HepG2 (cell line): ENCODE measurements around the gene CD81. TPM values are rescaled to one million over a fixed set of nuclear protein-coding genes. Genes with fewer than 3 reads are reported as not detected.

Source experiments
- AGO2 ChIP-seq: fragments of 200-400 bp; formaldehyde crosslinking; optimal IDR thresholded peaks from 2 replicates; pipeline ENCODE3; 2017; ENCODE audit warnings: mild to moderate bottlenecking, low read depth, low read length, moderate library complexity
- CREBL2 ChIP-seq: sonication (generic); formaldehyde crosslinking; IDR thresholded peaks from 2 replicates; pipeline ENCODE4 v1.8.1; 2023; ENCODE audit warnings: missing genetic modification reagents, mild to moderate bottlenecking, borderline replicate concordance
- ESRRA ChIP-seq: sonication (generic); formaldehyde crosslinking; IDR thresholded peaks from 2 replicates; pipeline ENCODE4 v1.5.1; 2020; ENCODE audit warnings: mild to moderate bottlenecking, low read depth, missing genetic modification reagents
- FOXJ3 ChIP-seq: sonication (generic); formaldehyde crosslinking; IDR thresholded peaks from 2 replicates; pipeline ENCODE4 v1.4.0; 2020; ENCODE audit warnings: missing genetic modification reagents, mild to moderate bottlenecking, borderline replicate concordance
- KLF12 ChIP-seq: sonication (generic); formaldehyde crosslinking; IDR thresholded peaks from 2 replicates; pipeline ENCODE4 v1.4.0; 2020; ENCODE audit warnings: missing genetic modification reagents, borderline replicate concordance
- KLF16 ChIP-seq, 2 experiments: sonication (generic) in 1 of 2; formaldehyde crosslinking in 1 of 2; IDR thresholded peaks; 2 replicates each; pipeline versions ENCODE4 v1.6.1 to v1.8.0; 2016 to 2023; ENCODE audit warnings: missing genetic modification reagents in 2 of 2, missing compliant biosample characterization in 1 of 2
- LCORL ChIP-seq, 2 experiments: fragments of 450-650 bp in 1 of 2; sonication (generic) in 1 of 2; formaldehyde crosslinking in 1 of 2; IDR thresholded peaks; 2 replicates each; pipeline versions ENCODE4 v1.5.0 to v1.6.1; 2017 to 2020; ENCODE audit warnings: antibody characterized with exemption in 1 of 2, missing genetic modification reagents in 1 of 2
- MED13 ChIP-seq: sonication (generic); formaldehyde crosslinking; IDR thresholded peaks from 2 replicates; pipeline ENCODE4 v1.5.0; 2020; ENCODE audit warnings: missing genetic modification reagents
- NCOR1 ChIP-seq: fragments of 200-600 bp; sonication (generic); IDR thresholded peaks from 2 replicates; pipeline ENCODE4 v1.7.0; 2017; ENCODE audit warnings: antibody characterized with exemption, low read length, borderline replicate concordance
- PAF1 ChIP-seq: IDR thresholded peaks from 2 replicates; pipeline ENCODE4 v1.6.1; 2016; ENCODE audit warnings: missing genetic modification reagents, missing compliant biosample characterization
- SP4 ChIP-seq: sonication (generic); formaldehyde crosslinking; IDR thresholded peaks from 2 replicates; pipeline ENCODE4 v1.8.1; 2023; ENCODE audit warnings: mild to moderate bottlenecking, missing genetic modification reagents
- TFDP2 ChIP-seq: sonication (generic); formaldehyde crosslinking; IDR thresholded peaks from 2 replicates; pipeline ENCODE4 v1.4.0; 2020; ENCODE audit warnings: missing genetic modification reagents
- THAP9 ChIP-seq: sonication (generic); formaldehyde crosslinking; IDR thresholded peaks from 2 replicates; pipeline ENCODE4; 2020; ENCODE audit warnings: missing genetic modification reagents, mild to moderate bottlenecking, borderline replicate concordance
- UBTF ChIP-seq: sonication (generic); formaldehyde crosslinking; IDR thresholded peaks from 2 replicates; pipeline ENCODE4 v1.4.0; 2020; ENCODE audit warnings: mild to moderate bottlenecking, missing genetic modification reagents
- ZFP62 ChIP-seq: sonication (generic); formaldehyde crosslinking; IDR thresholded peaks from 2 replicates; pipeline ENCODE4 v1.4.0; 2020; ENCODE audit warnings: missing genetic modification reagents
- ZKSCAN8 ChIP-seq: IDR thresholded peaks from 2 replicates; pipeline ENCODE4 v1.6.1; 2016; ENCODE audit warnings: borderline replicate concordance, missing genetic modification reagents, missing compliant biosample characterization
- ZNF230 ChIP-seq: sonication (generic); formaldehyde crosslinking; IDR thresholded peaks from 2 replicates; pipeline ENCODE4 v1.4.0; 2020; ENCODE audit warnings: mild to moderate bottlenecking, missing genetic modification reagents
- ZNF3 ChIP-seq: IDR thresholded peaks from 2 replicates; pipeline ENCODE4 v1.7.0; 2017; ENCODE audit warnings: inconsistent platforms
- ZNF317 ChIP-seq: sonication (generic); formaldehyde crosslinking; IDR thresholded peaks from 2 replicates; pipeline ENCODE4 v1.5.0; 2020; ENCODE audit warnings: mild to moderate bottlenecking, missing genetic modification reagents
- ZNF552 ChIP-seq: sonication (generic); formaldehyde crosslinking; IDR thresholded peaks from 2 replicates; pipeline ENCODE4 v1.9.0; 2022; ENCODE audit warnings: missing genetic modification reagents, mild to moderate bottlenecking, borderline replicate concordance
- ZNF768 ChIP-seq: sonication (generic); formaldehyde crosslinking; IDR thresholded peaks from 2 replicates; pipeline ENCODE4 v1.4.0; 2020; ENCODE audit warnings: missing genetic modification reagents
- ZNF781 ChIP-seq: sonication (generic); formaldehyde crosslinking; IDR thresholded peaks from 2 replicates; pipeline ENCODE4 v1.5.1; 2020; ENCODE audit warnings: borderline replicate concordance, mild to moderate bottlenecking, missing genetic modification reagents; ENCODE audit errors: not compliant biosample characterization
- ZNF790 ChIP-seq: sonication (generic); formaldehyde crosslinking; IDR thresholded peaks from 2 replicates; pipeline ENCODE4 v1.8.0; 2022; ENCODE audit warnings: missing genetic modification reagents, mild to moderate bottlenecking, borderline replicate concordance
- polyA plus RNA-seq, 8 experiments: library from polyadenylated mRNA; depleted of rRNA in 3 of 8; stranded (reverse) in 7 of 8; unstranded in 1 of 8; fragments of >200 nt; fragmentation: Illumina TruSeq in 4 of 8; extraction: Trizol in 4 of 8; gene quantifications; 2 replicates each; pipeline versions ENCODE4 v1.2.1 to v1.2.3, GENCODE V29; 2011 to 2016; ENCODE audit warnings: low read depth in 4 of 8, missing spikeins in 1 of 8, mixed read lengths in 1 of 8; ENCODE audit not compliant: insufficient read depth in 1 of 8
- total RNA-seq, 5 experiments: library from RNA; depleted of rRNA; stranded (reverse); fragments of >200 nt; fragmentation: Illumina TruSeq; extraction: Trizol; gene quantifications; 2 replicates each; pipeline ENCODE4 v1.2.3, GENCODE V29; 2016; ENCODE audit warnings: low read depth in 1 of 5

The CD81 gene
- total and polyA plus RNA-seq, 2 of the 13 experiments (the other 11 are each of a cell fraction or from before 2014, with no cell fraction given) = not detected

GRCh38 chr11:2400069-2400761 is 23.1 kb downstream of the CD81 start, which contains the start of gene TSSC4 (continued):
- 0 out of 2 replicates have a peak, but pooled peaks have one; percentile 11 for TF ChIP-seq ZNF3 (CRISPR knock-in tag)
- TF ChIP-seq ZNF230 (CRISPR knock-in tag) = peak; percentile 15; the same call in 1 of the 2 replicates
- peak; percentile 53; the same call in 1 of the 2 replicates for TF ChIP-seq TFDP2
- TF ChIP-seq FOXJ3 (CRISPR knock-in tag) = peak; percentile 71; the same call in 1 of the 2 replicates
- TF ChIP-seq UBTF (CRISPR knock-in tag) = peak; percentile 92
- 0 out of 2 replicates have a peak, but pooled peaks have one; percentile 77 for TF ChIP-seq ZNF790 (CRISPR knock-in tag)
- peak; percentile 98 for TF ChIP-seq ZFP62
- TF ChIP-seq AGO2 = peak; percentile 34
- TF ChIP-seq ZNF781 (CRISPR knock-in tag) = no peak
- peak; percentile 85; the same call in 1 of the 2 replicates for TF ChIP-seq ZNF552
- TF ChIP-seq SP4 (CRISPR knock-in tag) = peak; percentile 86
- no peak; the same call in 1 of the 2 replicates for TF ChIP-seq MED13 (CRISPR knock-in tag)
- no peak for TF ChIP-seq LCORL (IDR thresholded peaks at IDR 0.05)
- TF ChIP-seq LCORL (CRISPR knock-in tag; IDR thresholded peaks at IDR 0.05) = peak; percentile 94
- 0 out of 2 replicates have a peak, but pooled peaks have one; percentile 32 for TF ChIP-seq NCOR1
- peak; percentile 88 for TF ChIP-seq KLF12 (CRISPR knock-in tag)
- peak; percentile 97 for TF ChIP-seq THAP9
- TF ChIP-seq ESRRA = peak; percentile 42; the same call in 1 of the 2 replicates
- 0 out of 2 replicates have a peak, but pooled peaks have one; percentile 50 for TF ChIP-seq CREBL2
- peak; percentile 69 for TF ChIP-seq ZNF317
- TF ChIP-seq PAF1 = no peak
- TF ChIP-seq ZKSCAN8 = peak; percentile 53; the same call in 1 of the 2 replicates
- peak; percentile 71; the same call in 1 of the 2 replicates for TF ChIP-seq ZNF768
- peak in 1 of 2 experiments; percentile 80; a peak in 2 of 4 replicates for TF ChIP-seq KLF16 (CRISPR knock-in tag; IDR thresholded peaks at IDR 0.05)
